Nephron progenitor cell (in vitro differentiated cells): ENCODE measurements around the gene SYNDIG1.

ENCODE experiments used
- DNase-seq: peaks from one replicate; pipeline ENCODE4 v3.0.0; 2021
- H3K27ac Mint-ChIP-seq: 2 replicates; pipeline ENCODE4 v1.8.0; 2021; ENCODE audit warnings: mild to moderate bottlenecking, moderate library complexity, mixed read lengths
- H3K27me3 Mint-ChIP-seq: 2 replicates; pipeline ENCODE4 v1.8.0; 2021; ENCODE audit warnings: mild to moderate bottlenecking, low read depth, mixed read lengths; ENCODE audit not compliant: poor library complexity
- H3K36me3 Mint-ChIP-seq: 2 replicates; pipeline ENCODE4 v1.8.0; 2021; ENCODE audit warnings: low read depth, mixed read lengths
- H3K4me1 Mint-ChIP-seq: 2 replicates; pipeline ENCODE4 v1.8.0; 2021; ENCODE audit warnings: mixed read lengths
- H3K4me3 Mint-ChIP-seq: 2 replicates; pipeline ENCODE4 v1.8.0; 2021; ENCODE audit warnings: mild to moderate bottlenecking, moderate library complexity, mixed read lengths
- H3K9me3 Mint-ChIP-seq: 2 replicates; pipeline ENCODE4 v1.8.0; 2021; ENCODE audit warnings: mild to moderate bottlenecking, moderate library complexity, mixed read lengths
- CTCF ChIP-seq: fragments of 200-600 bp; sonication (generic); IDR thresholded peaks from 2 replicates; pipeline ENCODE4 v1.5.0; 2021; ENCODE audit warnings: antibody characterized with exemption

The SYNDIG1 gene

GRCh38 chr20:24452498-24453127, 16.8 kb upstream of the SYNDIG1 start:
- Mint-ChIP-seq H3K27me3 (peaks cover 16% of the 10 kb centered on the region), H3K9me3 (no peaks in the 10 kb centered on the region), H3K4me3 (no peak overlapping the region)

GRCh38 chr20:24453869-24454268, 15.6 kb upstream of the SYNDIG1 start:
- H3K4me3 Mint-ChIP-seq, result no peak overlapping the region
- H3K9me3 Mint-ChIP-seq, result no peaks in the 10 kb centered on the region
- H3K27ac Mint-ChIP-seq, result no peak overlapping the region
- peaks cover 16% of the 10 kb centered on the region for H3K4me1 Mint-ChIP-seq
- no peak for TF ChIP-seq CTCF
- peaks cover 20% of the 10 kb centered on the region for H3K27me3 Mint-ChIP-seq
- H3K36me3 Mint-ChIP-seq, result no peaks in the 10 kb centered on the region
- no peak for DNase-seq

More at GRCh38 chr20:24452498-24453127, 16.8 kb upstream of the SYNDIG1 start:
- DNase-seq, result no peak
- Mint-ChIP-seq H3K4me1 (peaks cover 22% of the 10 kb centered on the region), H3K36me3 (no peaks in the 10 kb centered on the region), H3K27ac (no peak overlapping the region)
- TF ChIP-seq CTCF, result no peak

- Mint-ChIP-seq H3K9me3 (no peaks in the 10 kb centered on the region), H3K27me3 (peaks cover 18% of the 10 kb centered on the region), H3K4me3 (no peak overlapping the region), H3K27ac (no peak overlapping the region), H3K4me1 (peaks cover 16% of the 10 kb centered on the region), H3K36me3 (no peaks in the 10 kb centered on the region)
- no peak for TF ChIP-seq CTCF
- no peak for DNase-seq
These were observed 14.3 kb upstream of the SYNDIG1 start for GRCh38 chr20:24455081-24455480.

GRCh38 chr20:24456398-24456781, 13.0 kb upstream of the SYNDIG1 start:
- no peaks in the 10 kb centered on the region for H3K36me3 Mint-ChIP-seq
- no peak for TF ChIP-seq CTCF
- H3K27me3 Mint-ChIP-seq, result peaks cover 14% of the 10 kb centered on the region
- H3K27ac Mint-ChIP-seq, result no peak overlapping the region
- DNase-seq, result no peak
- H3K4me3 Mint-ChIP-seq, result no peak overlapping the region
- H3K4me1 Mint-ChIP-seq, result peaks cover 16% of the 10 kb centered on the region
- H3K9me3 Mint-ChIP-seq, result no peaks in the 10 kb centered on the region

GRCh38 chr20:24458436-24458835, 11.0 kb upstream of the SYNDIG1 start:
- no peak for TF ChIP-seq CTCF
- Mint-ChIP-seq H3K27ac (no peak overlapping the region), H3K9me3 (no peaks in the 10 kb centered on the region), H3K36me3 (no peaks in the 10 kb centered on the region), H3K27me3 (peaks cover 21% of the 10 kb centered on the region), H3K4me1 (peaks cover 16% of the 10 kb centered on the region), H3K4me3 (no peak overlapping the region)
- DNase-seq, result no peak

GRCh38 chr20:24459733-24460132, 9.7 kb upstream of the SYNDIG1 start:
- TF ChIP-seq CTCF, result no peak
- no peak for DNase-seq
- Mint-ChIP-seq H3K4me3 (no peak overlapping the region), H3K27ac (no peak overlapping the region), H3K27me3 (peaks cover 31% of the 10 kb centered on the region), H3K9me3 (no peaks in the 10 kb centered on the region), H3K4me1 (peaks cover 16% of the 10 kb centered on the region), H3K36me3 (no peaks in the 10 kb centered on the region)
